Effector CD8-positive, alpha-beta T cell (primary cell): ENCODE data around the gene OR4F16.
"Not testable (repeated sequence)": the region's sequence is repeated elsewhere in the genome, so short reads cannot be mapped to it uniquely, and the experiment has no call there.

Source experiments
- DNase-seq: peaks from one replicate; lab custom pipeline; 2025; lab: John Stamatoyannopoulos, UW
- total RNA-seq, 4 experiments: gene quantifications; one replicate each; lab custom pipeline; 2026; lab: John Stamatoyannopoulos, UW

The OR4F16 gene
- 0 reads per million in 4 experiments for total RNA-seq

- DNase-seq = not testable (repeated sequence)
Measured at GRCh38 chr1:686554-686953, at the start of gene OR4F16. Gene OR4F16 (minus strand): TSS chr1:686654. CDS start chr1:686654, 0 bp downstream.

GRCh38 chr1:733649-734048 is 47.2 kb upstream of the OR4F16 start:
- DNase-seq = not testable (repeated sequence)

GRCh38 chr1:727040-727439 is 40.6 kb upstream of the OR4F16 start:
- not testable (repeated sequence) for DNase-seq
